GM23248 (cell line): ENCODE data around the gene TICRR.

Experiments
- EZH2 ChIP-seq: fragments of 200-600 bp; sonication (generic); IDR thresholded peaks from 2 replicates; pipeline ENCODE4 v1.6.1; 2018; ENCODE audit warnings: antibody characterized with exemption, mild to moderate bottlenecking; ENCODE audit not compliant: insufficient read depth, poor library complexity, severe bottlenecking
- EZH2phosphoT487 ChIP-seq: fragments of 200-600 bp; sonication (generic); IDR thresholded peaks from 2 replicates; pipeline ENCODE4 v1.6.1; 2018; ENCODE audit warnings: antibody characterized with exemption, moderate library complexity, mild to moderate bottlenecking, low read depth; ENCODE audit not compliant: insufficient read depth

- TF ChIP-seq EZH2phosphoT487 (no peak), EZH2 (no peak)
Observed at GRCh38 chr15:89667706-89667960, 92.4 kb downstream of the TICRR start.
